ENCODE data around the gene CDH22. TPM values are rescaled to one million over a fixed set of nuclear protein-coding genes. Genes with fewer than 3 reads are reported as not detected.

CDH22 gene
- total RNA-seq, 1 donor from 2014 or later = 0.09 TPM

DNA sequence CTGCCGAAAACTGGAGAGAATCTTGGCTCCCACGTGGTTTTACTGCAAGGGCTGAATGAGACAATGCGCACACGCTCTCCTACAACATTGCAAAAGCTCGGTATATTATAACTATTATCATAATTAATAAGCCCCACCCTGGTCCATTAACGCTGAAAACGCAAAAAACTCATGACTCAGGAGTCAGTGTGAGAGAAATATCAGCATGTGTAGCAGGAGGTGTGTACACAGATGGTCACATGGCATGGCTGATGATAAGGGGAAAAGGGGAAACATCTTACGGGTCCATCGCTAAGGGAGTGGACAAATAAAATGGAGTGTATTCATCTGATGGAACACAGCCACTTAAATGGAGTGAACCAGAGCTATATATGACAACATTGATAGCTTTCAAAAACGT, 29.2 kb downstream of the CDH22 start:
- no peak for TF ChIP-seq CTCF (IDR thresholded peaks at IDR 0.05)
- peaks cover 68% of the 10 kb centered on the region for H3K27me3 Mint-ChIP-seq
- POLR2A ChIA-PET = no interaction called here
- no peaks in the 10 kb centered on the region for H3K36me3 Mint-ChIP-seq (ENCODE audit: low read depth)
- H3K9me3 Mint-ChIP-seq = no peaks in the 10 kb centered on the region
- no peak for DNase-seq
- H3K4me3 Mint-ChIP-seq = no peak overlapping the region
- no peak overlapping the region for H3K27ac Mint-ChIP-seq
- CTCF ChIA-PET = no interaction called here
- intact Hi-C loops (cut with micrococcal nuclease) = no loop called here
- ATAC-seq (ENCODE audit: low read depth) = no peak
- H3K4me1 Mint-ChIP-seq = no peaks in the 10 kb centered on the region

GRCh38 chr20:46277602-46278001, 30.7 kb downstream of the CDH22 start:
- Mint-ChIP-seq H3K36me3 (ENCODE audit: low read depth) (no peaks in the 10 kb centered on the region), H3K27me3 (peaks cover 61% of the 10 kb centered on the region), H3K4me1 (no peaks in the 10 kb centered on the region), H3K9me3 (peaks cover 2% of the 10 kb centered on the region), H3K4me3 (no peak overlapping the region), H3K27ac (no peak overlapping the region)
- intact Hi-C loops (cut with micrococcal nuclease) = no loop called here
- CTCF ChIA-PET = no interaction called here
- ATAC-seq (ENCODE audit: low read depth) (no peak), DNase-seq (no peak)
- POLR2A ChIA-PET = no interaction called here
- TF ChIP-seq CTCF (IDR thresholded peaks at IDR 0.05) = no peak

- Mint-ChIP-seq H3K4me3 (no peak overlapping the region), H3K4me1 (no peaks in the 10 kb centered on the region), H3K27me3 (peaks cover 66% of the 10 kb centered on the region), H3K9me3 (peaks cover 6% of the 10 kb centered on the region), H3K27ac (no peak overlapping the region), H3K36me3 (ENCODE audit: low read depth) (no peaks in the 10 kb centered on the region)
- intact Hi-C loops (cut with micrococcal nuclease) = no loop called here
- no peak for DNase-seq
- POLR2A ChIA-PET = no interaction called here
- ATAC-seq (ENCODE audit: low read depth) = no peak
- no peak for TF ChIP-seq CTCF (IDR thresholded peaks at IDR 0.05)
- CTCF ChIA-PET = no interaction called here
Measured at GRCh38 chr20:46276531-46276930, 31.8 kb downstream of the CDH22 start.

- Mint-ChIP-seq H3K36me3 (ENCODE audit: low read depth) (no peaks in the 10 kb centered on the region), H3K9me3 (peaks cover 6% of the 10 kb centered on the region), H3K4me1 (no peaks in the 10 kb centered on the region), H3K4me3 (no peak overlapping the region), H3K27me3 (peaks cover 66% of the 10 kb centered on the region), H3K27ac (no peak overlapping the region)
- no peak for TF ChIP-seq CTCF (IDR thresholded peaks at IDR 0.05)
- no peak for DNase-seq
- ChIA-PET CTCF (no interaction called here), POLR2A (no interaction called here)
- intact Hi-C loops (cut with micrococcal nuclease) = no loop called here
- no peak for ATAC-seq (ENCODE audit: low read depth)
Measured at GRCh38 chr20:46275091-46275490, 33.2 kb downstream of the CDH22 start.

GRCh38 chr20:46273717-46274116, 34.6 kb downstream of the CDH22 start:
- Mint-ChIP-seq H3K9me3 (peaks cover 6% of the 10 kb centered on the region), H3K4me1 (no peaks in the 10 kb centered on the region), H3K4me3 (no peak overlapping the region), H3K27ac (no peak overlapping the region), H3K27me3 (peaks cover 69% of the 10 kb centered on the region), H3K36me3 (ENCODE audit: low read depth) (no peaks in the 10 kb centered on the region)
- TF ChIP-seq CTCF (IDR thresholded peaks at IDR 0.05) = no peak
- ChIA-PET POLR2A (no interaction called here), CTCF (no interaction called here)
- DNase-seq (no peak), ATAC-seq (ENCODE audit: low read depth) (no peak)
- intact Hi-C loops (cut with micrococcal nuclease) = no loop called here
